Middle frontal gyrus (tissue), 1 donor: Measurements from ENCODE around the gene PRKCI.
A peak's percentile ranks its signal among the peaks of the same experiment; 100 is the strongest.
"Not testable (repeated sequence)": the region's sequence is repeated elsewhere in the genome, so short reads cannot be mapped to it uniquely, and the experiment has no call there.

Experiments
- DNase-seq: peaks from one replicate; pipeline ENCODE4 v3.0.0-alpha.2; 2015; ENCODE audit warnings: low spot score; ENCODE audit errors: extremely low spot score

Gene PRKCI

DNA sequence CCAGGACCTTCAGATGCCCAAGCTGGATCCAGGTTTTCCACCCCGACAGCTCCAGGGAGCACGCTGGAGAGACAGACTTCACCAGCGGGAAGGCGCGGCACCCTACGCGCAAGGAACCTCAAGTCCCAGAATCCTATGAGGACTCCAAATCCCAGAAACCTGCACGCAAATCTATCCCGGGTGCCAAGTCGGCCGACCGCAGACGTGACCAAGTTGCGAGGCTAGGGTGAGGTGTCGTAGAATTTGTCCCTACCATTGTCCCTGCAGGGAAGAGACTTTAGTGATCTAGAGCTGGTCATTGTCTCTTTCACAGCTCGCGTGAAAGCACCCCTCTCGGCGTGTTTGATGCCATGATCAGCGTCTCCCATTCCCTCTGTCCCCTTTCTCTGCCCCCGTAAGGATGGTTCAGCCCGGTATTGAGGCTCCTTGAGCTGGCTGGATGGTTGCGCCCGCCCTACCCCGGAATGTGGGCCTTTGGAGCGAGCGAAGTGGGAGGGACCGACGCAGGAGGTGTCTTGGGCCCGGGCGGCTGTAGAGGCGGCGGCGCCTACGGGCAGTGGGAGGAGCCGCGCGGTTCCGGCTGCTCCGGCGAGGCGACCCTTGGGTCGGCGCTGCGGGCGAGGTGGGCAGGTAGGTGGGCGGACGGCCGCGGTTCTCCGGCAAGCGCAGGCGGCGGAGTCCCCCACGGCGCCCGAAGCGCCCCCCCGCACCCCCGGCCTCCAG is at the start of gene PRKCI:
Gene PRKCI (plus strand): TSS at position 501 of the 723 bp plus-strand sequence. CDS start 246 bp downstream, outside the sequence.
- peak; percentile 79 for DNase-seq

DNA sequence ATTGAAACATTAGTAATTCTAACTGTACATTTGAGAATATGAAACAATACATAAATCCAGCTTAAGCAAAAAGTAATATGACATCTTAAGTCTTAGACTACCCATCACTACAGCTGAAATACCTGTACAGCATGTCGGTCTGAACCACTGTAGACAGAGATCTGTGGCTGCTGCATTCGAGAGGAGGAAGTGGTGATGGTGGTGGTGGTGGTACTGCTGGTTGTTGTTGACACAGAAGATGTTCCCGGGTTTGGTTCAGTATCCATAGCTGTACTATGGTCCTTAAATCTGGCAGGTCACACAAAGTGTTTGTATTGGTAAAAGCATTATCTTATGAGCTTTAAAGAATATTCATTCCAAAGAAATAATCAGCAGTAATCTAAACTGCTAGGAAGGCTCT is 43.6 kb upstream of the PRKCI start:
- no peak for DNase-seq

DNA sequence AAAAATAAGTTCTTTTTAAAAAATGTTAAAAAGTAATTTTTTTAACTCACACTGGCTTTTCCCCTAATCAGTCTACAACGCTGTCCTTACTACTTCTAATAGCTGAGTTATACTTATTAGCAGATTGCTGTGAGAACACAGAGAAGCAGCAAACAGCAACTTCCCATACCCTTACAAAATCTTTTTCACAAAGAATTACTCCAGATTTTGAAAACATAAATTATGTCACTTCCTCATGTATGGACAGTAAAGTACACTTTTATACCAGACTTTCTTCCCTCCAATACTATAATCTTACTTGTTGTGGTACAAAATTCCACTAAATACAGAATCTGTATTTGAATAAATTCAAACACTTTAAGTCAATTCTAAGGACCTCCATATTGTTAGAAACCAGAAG is 42.8 kb upstream of the PRKCI start:
- no peak for DNase-seq

DNA sequence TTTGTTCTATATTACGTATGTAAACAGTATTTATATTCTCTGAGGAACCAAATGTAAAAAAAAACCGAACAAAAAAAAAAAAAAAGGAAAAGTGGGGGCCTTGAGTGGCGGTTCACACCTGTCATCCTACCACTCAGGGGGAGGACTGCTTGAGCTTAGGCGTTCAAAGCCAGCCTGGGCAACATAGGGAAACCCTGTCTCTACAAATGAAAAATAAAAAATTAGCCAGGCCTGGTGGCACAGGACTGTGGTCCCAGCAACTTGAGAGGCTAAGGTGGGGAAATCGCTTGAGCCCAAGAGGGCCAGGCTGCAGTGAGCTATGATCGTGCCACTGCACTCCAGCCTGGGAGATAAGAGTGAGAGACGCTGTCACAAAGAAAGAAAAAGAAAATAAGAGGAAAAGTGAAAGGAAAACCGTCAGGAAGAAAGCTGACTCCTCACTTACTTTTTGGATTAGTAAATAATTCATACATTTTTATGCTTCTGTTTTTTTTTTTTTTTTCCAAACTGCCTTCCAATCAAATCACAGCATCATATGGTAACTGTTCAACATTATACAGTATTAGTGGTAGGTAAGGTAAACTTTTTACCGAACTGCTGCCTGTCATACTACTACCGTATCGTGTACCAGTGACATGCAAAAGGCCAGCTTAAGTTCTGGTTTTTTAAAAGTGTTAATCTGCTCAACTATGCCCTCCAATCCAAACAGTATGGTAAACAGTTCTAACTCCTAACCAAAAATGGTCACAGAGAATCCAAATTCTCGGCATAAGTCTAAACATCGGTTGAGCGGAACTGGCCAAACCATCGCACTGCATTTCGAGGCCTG is 41.9 kb upstream of the PRKCI start:
- DNase-seq, result no peak

DNA sequence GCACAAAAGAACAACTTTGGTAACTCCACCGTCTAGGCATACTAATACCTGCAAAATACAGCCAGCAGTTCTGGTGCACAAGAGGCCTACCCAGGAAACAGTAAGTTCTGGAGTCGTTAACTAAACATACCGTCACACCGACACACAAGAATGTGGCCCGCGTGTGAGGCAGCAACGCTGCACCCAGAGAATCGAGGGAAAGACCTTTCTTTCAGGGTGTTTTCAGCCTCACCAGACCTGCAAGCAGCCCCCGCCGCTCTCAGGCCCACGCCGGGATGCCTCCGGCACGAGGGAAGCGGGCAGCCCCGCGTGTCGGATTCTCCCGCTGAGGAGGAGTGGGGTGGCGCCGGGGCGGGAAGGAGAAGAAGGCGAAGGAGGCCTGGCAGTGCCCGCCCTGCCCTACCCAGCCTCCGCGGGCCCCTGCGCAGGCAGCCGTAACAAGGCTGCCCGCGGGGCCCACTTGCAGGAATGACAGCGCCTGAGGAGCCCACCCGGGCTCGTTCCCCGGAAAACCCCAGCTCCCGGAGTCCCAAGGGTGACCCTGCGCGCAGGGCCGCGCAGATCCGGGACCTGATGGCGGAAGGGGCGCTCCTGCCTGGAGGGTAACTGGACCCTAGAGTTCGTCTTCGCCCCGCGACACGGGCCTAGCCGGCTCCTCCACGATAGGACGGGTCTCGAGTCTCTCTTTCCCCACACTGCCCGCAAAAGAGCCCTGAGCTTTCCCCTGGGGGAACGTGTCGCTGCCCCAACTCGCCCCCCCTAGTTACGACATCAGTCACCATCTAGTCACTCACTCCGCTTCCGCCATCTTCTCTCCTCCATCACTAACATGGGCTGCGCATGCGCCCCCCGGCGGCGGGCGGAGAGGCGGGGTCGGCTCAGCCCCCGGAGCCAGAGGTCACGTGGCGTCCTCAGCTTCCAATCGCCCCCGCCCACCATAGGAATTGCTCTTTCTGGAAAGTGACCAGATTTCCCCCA is 41.0 kb upstream of the PRKCI start, which contains the start of gene PHC3:
Gene PHC3 (minus strand): TSS at position 826 of the 978 bp plus-strand sequence. CDS start 18 bp downstream, at position 808.
- peak; percentile 89 for DNase-seq

DNA sequence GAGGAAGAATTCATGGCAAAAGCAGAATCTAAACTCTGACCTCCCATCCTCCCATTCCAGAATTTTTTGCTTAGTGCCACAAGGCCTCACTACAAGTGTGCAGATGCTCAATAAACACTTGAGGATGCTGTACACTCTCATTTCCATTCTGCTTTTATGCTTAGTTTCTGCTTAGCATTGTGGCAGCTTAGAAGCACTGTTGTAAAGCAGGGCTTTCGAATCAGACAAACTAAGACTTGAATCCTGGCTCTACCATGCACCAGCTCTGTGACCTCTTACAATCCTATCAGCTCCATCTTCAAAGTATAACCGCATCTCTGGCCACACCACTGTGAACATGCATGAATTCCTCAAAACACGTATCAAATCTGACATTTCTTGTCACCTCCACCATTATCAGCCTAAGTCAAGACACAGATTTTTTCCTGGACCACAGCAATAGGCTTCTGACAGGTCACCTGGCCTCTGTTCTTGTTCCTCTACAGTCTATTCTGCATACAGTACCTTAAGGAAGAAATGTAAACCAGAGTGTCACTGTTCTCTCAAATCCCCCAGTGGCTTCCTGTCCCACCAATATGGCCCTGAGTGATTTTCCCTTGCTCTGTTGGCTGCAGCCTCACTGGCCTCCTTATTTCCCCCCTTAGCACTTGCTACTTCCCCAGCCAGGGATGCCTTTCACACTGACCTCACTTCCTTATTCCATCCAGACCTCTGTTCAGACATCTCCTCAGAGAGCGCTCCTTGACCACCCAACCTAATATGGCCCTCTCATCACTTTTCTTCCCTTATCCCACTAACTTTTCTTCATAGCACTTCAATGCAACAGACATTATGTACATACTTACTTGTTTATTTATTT is 32.6 kb upstream of the PRKCI start:
- no peak for DNase-seq

DNA sequence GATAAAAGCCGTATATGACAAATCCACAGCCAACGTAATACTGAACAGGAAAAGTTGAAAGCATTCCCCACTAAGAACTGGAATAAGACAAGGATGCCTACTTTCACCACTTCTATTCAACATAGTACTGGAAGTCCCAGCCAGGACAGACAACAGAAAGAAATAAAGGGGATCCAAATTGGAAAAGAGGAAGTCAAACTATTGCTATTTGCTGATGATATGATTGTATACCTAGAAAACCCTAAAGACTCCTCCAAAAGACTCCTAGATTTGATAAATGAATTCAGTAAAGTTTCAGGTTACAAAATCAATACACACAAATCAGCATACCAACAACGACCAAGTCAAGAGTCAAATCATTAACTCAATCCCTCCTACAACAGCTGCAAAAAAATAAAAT is 26.5 kb upstream of the PRKCI start:
- DNase-seq, result not testable (repeated sequence)

DNA sequence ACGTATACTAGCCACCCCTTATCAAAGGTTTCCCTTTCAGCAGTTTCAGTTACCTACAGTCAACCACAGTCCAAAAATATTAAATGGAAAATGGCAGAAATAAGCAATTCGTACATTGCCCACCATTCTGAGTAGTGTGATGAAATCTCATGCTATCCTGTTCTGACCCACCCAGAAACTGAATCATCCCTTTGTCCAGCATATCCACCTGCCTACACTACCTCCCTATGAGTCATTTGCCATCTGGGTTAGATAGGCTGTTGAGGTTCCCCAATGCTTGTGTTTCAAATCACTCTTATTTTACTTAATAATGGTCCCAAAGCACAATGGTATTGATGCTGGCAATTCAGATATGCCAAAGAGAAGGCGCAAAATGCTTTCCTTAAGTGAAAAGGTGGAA is 25.4 kb upstream of the PRKCI start:
- DNase-seq, result no peak

DNA sequence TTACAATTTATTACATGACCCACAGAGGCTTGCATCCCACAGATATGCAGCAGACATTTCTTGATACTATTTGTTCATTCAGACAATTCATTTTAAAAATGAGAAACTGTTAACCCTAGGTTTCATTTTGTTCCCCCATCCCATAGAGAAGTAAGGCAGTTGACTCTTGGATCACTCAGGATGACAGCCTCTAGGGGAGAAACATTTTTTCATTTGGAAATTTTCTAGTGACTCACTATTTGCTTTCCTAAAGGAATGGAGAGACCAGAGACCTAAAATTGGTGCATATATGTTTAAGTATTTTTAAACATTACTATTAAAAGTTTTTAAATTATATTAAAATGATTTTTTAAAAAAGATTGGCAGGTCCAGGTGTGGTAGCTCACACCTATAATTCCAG is 21.2 kb upstream of the PRKCI start:
- DNase-seq, result no peak

DNA sequence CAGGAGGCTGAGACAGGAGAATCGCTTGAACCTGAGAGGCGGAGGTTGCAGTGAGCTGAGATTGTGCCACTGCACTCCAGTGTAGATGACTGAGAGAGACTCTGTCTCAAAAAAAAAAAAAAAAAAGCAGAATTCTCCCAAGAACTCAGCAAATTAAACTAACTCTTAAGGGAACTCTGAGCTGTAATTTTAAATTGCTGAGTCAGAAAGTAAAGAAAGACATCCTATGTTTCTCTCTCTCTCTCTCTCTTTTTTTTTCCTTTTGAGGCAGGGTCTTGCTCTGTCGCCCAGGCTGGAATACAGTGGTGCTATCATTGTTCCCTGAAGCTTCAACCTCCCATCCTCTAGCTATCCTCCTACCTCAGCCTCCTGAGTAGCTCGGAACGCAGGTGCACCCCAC is 20.7 kb upstream of the PRKCI start:
- no peak for DNase-seq

DNA sequence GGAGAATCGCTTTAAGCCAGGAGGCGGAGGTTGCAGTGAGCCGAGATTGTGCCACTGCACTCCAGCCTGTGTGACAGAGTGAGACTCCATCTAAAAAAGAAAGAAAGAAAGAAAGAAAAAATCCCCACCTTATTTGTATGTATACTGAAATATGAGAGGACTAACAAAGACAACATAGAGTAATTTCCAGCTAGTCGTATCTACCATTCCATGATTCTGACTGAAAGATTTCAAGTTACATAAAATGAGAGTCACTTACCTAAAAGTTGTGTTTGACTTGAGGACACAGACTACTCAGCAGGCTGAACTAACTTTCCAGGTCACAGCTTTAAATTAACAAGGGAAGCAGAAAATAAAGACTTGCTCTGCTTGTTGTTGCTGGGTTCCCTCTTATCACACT is 18.8 kb upstream of the PRKCI start:
- DNase-seq, result no peak

DNA sequence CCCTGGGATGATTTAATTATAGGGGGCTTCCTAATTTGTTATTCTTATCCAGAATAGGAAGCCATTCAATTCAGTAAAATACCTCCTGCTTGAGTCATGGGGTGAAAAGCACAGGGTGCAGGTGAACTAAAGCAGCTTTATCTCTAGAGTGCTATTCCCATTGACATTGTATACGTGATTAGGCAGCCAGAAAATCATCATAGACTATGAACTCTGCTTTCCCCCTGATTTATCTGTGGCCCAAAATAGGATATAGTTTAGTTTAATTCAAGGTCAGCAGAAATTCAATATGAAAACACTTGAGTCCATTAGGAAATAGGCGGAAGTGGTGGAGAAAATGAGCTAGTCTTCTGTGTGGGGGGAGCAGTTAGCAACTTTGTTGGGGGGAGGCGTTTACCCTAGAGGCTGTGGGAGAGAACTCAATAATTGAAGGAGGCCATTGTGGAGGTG is 18.2 kb upstream of the PRKCI start:
- no peak for DNase-seq

DNA sequence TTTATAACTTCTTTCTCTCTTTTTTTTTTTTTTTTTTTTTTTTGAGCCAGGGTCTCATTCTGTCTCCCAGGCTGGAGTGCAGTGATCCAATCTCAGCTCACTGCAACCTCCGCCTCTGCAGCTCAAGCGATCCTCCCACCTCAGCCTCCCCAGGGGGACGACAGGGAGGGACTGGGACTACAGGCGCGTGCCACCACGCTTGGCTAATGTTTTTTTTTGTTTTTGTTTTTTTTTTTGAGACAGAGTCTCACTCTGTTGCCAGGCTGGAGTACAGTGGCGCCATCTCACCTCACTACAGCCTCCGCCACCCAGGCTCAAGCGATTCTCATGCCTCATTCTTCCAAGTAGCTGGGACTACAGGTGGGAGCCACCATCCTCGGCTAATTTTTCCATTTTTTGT is 17.7 kb upstream of the PRKCI start:
- no peak for DNase-seq

DNA sequence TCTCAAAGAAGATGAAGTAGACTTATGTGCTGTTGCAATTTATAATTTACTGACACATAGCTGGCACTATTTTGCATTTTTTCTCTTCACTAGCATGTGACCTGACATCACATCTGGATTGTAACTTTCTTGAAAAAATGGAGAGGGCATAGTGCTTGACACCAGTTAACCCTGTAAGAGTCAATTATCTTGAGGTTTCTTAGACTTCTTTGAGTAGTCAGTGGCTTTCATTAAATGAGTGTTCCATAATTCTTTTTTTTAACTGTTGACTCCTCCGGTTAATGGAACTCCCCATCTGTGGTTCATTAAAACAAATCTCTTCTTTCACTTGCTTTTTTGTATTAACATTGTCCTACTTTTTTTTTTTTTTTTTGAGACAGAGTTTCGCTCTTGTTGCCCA is 16.9 kb upstream of the PRKCI start:
- no peak for DNase-seq

DNA sequence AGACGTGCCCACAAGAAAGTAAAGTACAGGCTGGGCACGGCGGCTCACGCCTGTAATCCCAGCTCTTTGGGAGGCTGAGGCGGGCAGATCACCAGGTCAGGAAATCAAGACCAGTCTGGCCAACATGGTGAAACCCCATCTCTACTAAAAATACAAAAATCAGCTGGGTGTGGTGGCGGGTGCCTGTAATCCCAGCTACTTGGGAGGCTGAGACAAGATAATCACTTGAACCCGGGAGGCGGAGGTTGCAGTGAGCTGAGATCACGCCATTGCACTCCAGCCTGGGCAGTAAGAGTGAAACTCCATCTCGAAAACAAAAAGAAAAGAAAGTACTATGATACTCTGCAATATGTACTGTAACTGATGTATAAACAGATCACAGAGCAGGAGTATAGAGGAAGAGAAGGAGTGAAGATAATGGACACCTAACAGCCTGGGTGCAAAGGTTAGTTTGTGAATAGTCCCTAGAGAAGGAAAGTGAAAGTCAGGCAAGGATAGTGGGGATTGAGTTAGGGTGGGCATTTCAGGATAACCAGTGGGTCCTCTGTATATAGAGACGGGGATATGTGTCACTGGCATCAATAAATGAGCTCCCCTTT is 16.0 kb upstream of the PRKCI start:
- DNase-seq, result not testable (repeated sequence)

DNA sequence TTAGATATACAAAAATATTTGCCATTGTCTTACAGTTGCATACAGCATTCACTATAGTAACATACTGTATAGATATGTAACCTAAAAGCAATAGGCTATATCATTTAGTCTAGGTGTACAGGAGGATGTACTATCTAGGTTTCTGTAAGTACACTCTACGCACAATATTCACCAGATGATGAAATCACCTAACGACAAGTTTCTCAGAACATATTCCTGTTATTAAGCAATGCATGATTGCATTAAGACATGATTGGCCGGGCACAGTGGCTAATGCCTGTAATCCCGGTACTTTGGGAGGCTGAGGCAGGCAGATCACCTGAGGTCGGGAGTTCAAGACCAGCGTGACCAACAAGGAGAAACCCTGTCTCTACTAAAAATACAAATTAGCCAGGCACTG is 14.5 kb upstream of the PRKCI start:
- DNase-seq, result no peak

DNA sequence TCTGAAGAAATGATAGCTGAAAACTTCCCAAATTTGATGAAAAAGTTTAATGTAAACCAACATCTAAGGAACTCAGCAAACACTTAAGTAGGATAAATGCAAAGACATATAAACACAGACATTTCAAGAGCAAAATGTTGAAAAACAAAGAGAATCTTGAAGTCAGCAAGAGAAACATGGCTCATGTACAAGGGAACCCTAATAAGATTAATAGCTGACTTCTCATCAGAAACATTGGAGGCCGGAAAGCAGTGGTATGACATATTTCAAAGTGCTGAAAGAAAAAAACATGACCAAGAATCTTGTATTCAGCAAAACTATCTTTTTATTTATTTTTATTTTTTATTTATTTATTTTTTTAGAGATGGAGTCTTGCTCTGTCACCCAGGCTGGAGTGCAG is 10.6 kb upstream of the PRKCI start:
- DNase-seq, result no peak

DNA sequence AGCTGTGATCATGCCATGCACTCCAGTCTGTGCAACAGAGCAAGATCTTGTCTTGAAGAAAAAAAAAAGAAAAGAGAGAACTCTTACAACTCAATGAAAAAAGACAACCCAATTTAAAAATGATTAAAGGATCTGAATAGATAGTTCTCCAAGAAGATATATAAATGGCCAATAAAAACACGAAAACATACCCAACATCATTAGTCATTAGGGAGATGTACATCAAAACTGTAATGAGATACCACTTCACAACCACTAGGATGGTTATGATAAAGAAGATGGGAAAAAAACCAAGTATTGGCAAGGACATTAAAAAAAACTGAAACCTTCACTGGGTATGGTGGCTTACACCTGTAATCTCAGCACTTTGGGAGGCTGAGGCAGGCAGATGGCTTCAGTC is 2.4 kb upstream of the PRKCI start:
- no peak for DNase-seq

DNA sequence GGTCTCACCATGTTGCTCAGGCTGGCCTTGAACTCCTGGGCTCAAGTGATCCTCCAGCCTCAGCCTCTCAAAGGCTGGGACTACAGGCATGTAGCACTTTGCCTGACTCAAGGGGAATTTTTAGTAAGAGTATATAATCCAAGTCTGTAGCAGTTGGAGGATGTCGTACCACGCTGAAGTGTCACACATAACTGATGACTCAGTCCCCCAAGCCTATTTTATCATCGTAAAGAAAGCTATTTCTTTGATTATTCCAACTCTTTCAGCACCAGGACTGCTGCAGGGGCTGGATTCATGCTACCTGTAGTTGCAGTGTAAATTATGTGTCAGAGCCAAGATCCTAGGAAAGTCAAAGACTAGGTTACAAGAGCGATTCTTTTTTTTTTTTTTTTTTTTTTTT is 1.4 kb upstream of the PRKCI start:
- DNase-seq, result no peak
